GM18508 (cell line): ENCODE results near the gene GPR158.
"Not testable (repeated sequence)": the region's sequence is repeated elsewhere in the genome, so short reads cannot be mapped to it uniquely, and the experiment has no call there.

Source experiments
- ATAC-seq: cut with Tn5 transposase; IDR thresholded peaks from one replicate; pipeline ENCODE4 v1.9.1; 2021; ENCODE audit warnings: moderate number of reproducible peaks; ENCODE audit not compliant: insufficient read depth, unreplicated experiment

The GPR158 gene

DNA sequence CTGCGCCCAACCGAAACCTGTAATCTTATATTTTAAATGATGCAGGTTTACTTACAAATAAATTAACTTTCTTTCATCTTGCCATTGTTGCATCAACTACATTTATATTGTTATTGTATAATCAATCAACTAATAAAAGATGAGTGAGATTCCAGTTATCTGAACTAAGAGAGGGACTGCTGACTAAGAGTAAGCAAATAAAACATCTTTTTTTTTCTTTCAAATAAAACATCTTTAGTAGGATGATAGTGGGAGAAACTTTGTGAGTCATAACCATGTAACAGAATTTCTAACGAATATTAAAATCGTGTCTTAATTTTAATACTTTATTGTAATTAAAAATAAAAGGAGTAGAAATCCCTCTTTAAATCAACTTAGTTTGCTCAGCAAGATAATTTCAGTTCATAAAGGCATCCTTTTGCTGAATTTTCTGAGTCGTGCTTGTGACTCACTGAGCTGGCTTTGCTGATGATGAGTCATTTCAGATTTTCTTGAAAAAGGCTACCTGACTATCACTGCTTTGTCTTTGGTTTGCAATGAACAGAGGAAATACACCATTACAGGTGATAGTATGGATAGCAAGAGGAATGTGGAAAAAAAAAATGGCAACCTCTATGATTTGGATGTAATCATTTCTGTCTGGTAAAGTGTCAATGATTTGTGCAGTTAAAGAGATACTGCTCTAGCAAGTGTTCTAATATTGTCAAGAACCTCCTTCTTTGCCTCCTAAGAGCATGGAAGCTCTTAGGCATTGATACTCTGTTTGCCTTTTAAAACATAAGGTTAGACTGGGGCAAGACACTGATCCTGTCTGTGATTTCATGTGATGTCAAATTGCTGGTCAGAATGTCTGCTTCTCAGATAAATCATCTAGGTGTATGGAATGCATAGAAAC lies 119.5 kb downstream of the GPR158 start:
- ATAC-seq = no peak

- ATAC-seq = no peak
Measured at GRCh38 chr10:25296324-25296723, 121.5 kb downstream of the GPR158 start.

- no peak for ATAC-seq
Measured at GRCh38 chr10:25297466-25297865, 122.7 kb downstream of the GPR158 start.

DNA sequence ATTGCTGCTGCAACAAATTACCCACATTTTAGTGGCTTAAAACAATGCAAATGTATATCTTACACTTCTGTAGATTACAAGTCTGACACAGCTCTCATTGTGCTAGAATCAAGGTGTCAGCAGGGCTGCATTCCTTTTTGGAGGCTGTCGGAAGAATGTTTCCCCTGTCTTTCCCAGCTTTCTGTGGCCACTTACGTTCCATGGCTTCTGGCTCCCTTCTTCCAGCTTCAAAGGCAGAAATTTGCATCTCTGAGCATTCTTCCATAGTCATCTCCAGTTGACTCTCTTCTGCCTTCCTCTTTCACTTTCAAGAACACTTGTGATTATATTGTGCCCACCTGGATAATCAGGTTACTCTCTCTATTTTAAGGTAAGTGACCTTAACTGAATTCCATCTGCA lies 125.3 kb downstream of the GPR158 start:
- no peak for ATAC-seq

- ATAC-seq = no peak
Measured at GRCh38 chr10:25304606-25305005, 129.8 kb downstream of the GPR158 start.

GRCh38 chr10:25306386-25306785 lies 131.6 kb downstream of the GPR158 start:
- ATAC-seq = no peak

- no peak for ATAC-seq
Measured at GRCh38 chr10:25308278-25308677, 133.5 kb downstream of the GPR158 start.

DNA sequence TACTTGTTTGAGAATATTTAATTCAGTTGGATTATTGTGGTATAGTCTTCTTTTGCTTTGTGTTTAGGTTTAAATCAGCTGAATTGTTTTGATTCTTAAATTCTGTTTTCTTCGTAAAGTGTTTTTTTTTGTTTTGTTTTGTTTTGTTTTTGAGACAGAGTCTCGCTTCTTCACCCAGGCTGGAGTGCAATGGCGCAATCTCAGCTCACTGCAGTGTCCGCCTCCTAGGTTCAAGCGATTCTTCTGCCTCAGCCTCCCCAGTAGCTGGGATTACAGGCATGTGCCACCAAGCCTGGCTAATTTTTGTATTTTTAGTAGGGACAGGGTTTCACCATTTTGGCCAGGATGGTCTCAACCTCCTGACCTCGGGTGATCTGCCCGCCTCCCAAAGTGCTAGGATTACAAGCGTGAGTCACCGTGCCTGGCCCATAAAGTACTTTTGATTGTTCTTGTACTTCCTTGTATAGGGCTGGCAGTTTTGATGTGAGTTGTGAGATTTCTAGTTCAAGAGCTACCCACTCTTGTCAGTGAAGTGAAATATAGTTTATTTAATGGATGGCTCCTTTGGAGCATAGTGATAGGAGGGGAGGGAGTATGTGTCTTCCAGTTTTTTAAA lies 142.9 kb downstream of the GPR158 start:
- not testable (repeated sequence) for ATAC-seq

GRCh38 chr10:25327273-25327672 lies 152.5 kb downstream of the GPR158 start:
- no peak for ATAC-seq

GRCh38 chr10:25328361-25328760 lies 153.6 kb downstream of the GPR158 start:
- ATAC-seq = no peak

GRCh38 chr10:25329587-25329986 lies 154.8 kb downstream of the GPR158 start:
- ATAC-seq = not testable (repeated sequence)

DNA sequence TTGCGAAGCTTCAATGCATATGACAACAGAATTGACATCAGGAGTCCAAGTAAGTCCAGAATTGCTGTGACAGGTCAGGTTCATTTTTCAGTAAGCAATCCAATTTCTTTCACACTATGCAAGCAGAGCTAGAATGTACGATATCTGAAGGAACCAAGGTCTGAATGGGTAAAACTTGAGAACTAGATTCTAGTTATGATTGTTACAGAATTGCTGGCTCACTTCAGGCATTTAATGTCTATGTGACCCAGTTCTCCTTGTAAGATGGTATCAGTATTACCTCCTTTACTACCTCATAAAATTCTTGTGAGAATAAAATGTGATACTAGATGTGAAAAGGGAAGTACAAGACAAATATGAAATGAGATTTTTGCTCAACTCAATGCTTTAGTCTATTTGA lies 159.6 kb downstream of the GPR158 start:
- no peak for ATAC-seq

GRCh38 chr10:25336330-25336729 lies 161.5 kb downstream of the GPR158 start:
- no peak for ATAC-seq

DNA sequence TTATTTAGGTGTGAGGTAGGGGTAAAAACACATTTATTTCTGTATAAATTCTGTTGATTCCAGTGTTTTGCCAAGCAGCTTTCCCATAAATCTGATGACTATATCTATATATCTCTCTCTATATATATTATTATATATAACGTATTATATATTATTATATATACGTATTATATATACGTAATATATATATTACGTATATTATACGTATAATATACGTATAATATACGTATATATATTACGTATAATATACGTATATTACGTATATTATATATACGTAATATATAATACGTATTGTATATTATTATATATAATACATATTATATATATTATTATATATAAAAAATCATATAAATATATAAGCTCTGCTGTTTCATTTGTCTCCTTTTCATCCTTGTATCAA lies 163.5 kb downstream of the GPR158 start:
- no peak for ATAC-seq

GRCh38 chr10:25339966-25340365 lies 165.2 kb downstream of the GPR158 start:
- ATAC-seq = no peak

- ATAC-seq = no peak
Measured at GRCh38 chr10:25349520-25349919, 174.7 kb downstream of the GPR158 start.

DNA sequence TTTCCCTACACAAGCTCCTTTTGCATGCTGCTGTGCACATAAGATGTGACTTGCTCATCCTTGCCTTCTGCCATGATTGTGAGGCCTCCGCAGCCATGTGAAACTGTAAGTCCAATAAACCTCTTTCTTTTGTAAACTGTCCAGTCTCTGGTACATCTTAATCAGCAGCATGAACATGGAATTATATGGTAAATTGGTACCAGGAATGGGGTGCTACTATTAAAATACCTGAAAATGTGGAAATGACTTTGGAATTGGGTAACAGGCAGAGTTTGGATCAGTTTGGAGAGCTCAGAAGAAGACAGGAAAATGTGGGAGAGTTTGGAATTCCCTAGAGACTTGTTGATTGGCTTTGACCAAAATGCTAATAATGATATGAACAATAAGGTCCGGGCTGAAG lies 181.8 kb downstream of the GPR158 start:
- ATAC-seq = no peak

DNA sequence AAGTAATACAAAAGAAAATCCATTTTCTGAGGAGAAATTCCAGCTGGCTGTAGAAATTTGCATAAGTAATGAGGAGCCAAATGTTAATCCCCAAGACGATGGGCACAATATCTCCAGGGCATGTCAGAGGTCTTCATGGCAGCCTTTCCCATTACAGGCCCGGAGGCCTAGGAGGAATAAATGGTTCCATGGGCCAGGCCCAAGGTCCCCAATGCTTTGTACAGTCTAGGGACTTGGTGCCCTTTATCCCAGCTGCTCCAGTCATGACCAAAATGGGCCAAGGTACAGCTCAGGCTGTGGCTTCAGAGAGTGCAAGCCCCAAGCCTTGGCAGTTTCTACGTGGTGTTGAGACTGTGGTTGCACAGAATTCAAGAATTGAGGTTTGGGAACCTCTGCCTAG lies 182.5 kb downstream of the GPR158 start:
- no peak for ATAC-seq

- ATAC-seq = no peak
Measured at GRCh38 chr10:25382029-25382810, 207.4 kb downstream of the GPR158 start.

GRCh38 chr10:25382901-25383300 lies 208.1 kb downstream of the GPR158 start:
- not testable (repeated sequence) for ATAC-seq

GRCh38 chr10:25383686-25384085 lies 208.9 kb downstream of the GPR158 start:
- ATAC-seq = no peak
